H9 (cell line): ENCODE results near the gene ATP6V1G3. TPM values are rescaled to one million over a fixed set of nuclear protein-coding genes. Genes with fewer than 3 reads are reported as not detected.

Experiments used
- DNase-seq: peaks from one replicate; pipeline ENCODE4 v3.0.0-alpha.2; 2017
- H2AFZ ChIP-seq: one replicate; pipeline ENCODE4 v1.6.1; 2013; ENCODE audit warnings: mild to moderate bottlenecking, low read length, control low read depth, moderate library complexity
- H2AK5ac ChIP-seq: 2 replicates; pipeline ENCODE4 v1.6.1; 2013; ENCODE audit warnings: low read length, control low read depth, mixed read lengths; ENCODE audit not compliant: insufficient read length
- H2BK120ac ChIP-seq: one replicate; pipeline ENCODE4 v1.6.1; 2013; ENCODE audit warnings: low read depth, mild to moderate bottlenecking, low read length, control low read depth, inconsistent platforms; ENCODE audit not compliant: poor library complexity, severe bottlenecking
- H2BK12ac ChIP-seq: 2 replicates; pipeline ENCODE4 v1.6.1; 2013; ENCODE audit warnings: low read length, control low read depth, mixed read lengths, low read depth; ENCODE audit not compliant: insufficient read length
- H2BK15ac ChIP-seq: 2 replicates; pipeline ENCODE4 v1.6.1; 2013; ENCODE audit warnings: low read depth, low read length, control low read depth
- H2BK20ac ChIP-seq: one replicate; pipeline ENCODE4 v1.6.1; 2013; ENCODE audit warnings: low read depth, mild to moderate bottlenecking, low read length, control low read depth, inconsistent platforms; ENCODE audit not compliant: poor library complexity, severe bottlenecking
- H2BK5ac ChIP-seq: 2 replicates; pipeline ENCODE4 v1.6.1; 2013; ENCODE audit warnings: low read length, control low read depth, mixed read lengths; ENCODE audit not compliant: insufficient read length
- H3K14ac ChIP-seq: 2 replicates; pipeline ENCODE4 v1.6.1; 2013; ENCODE audit warnings: low read length, control low read depth; ENCODE audit not compliant: insufficient read depth
- H3K18ac ChIP-seq: 2 replicates; pipeline ENCODE4 v1.6.1; 2013; ENCODE audit warnings: low read depth, mild to moderate bottlenecking, mixed read lengths, low read length, control low read depth; ENCODE audit not compliant: insufficient read length
- H3K23ac ChIP-seq: 2 replicates; pipeline ENCODE4 v1.6.1; 2013; ENCODE audit warnings: low read length, control low read depth, mixed read lengths, low read depth; ENCODE audit not compliant: insufficient read length
- H3K23me2 ChIP-seq: 2 replicates; pipeline ENCODE4 v1.6.1; 2013; ENCODE audit warnings: low read depth, mild to moderate bottlenecking, mixed read lengths, low read length, control low read depth; ENCODE audit not compliant: insufficient read length, poor library complexity, severe bottlenecking
- H3K27ac ChIP-seq: 2 replicates; pipeline ENCODE4 v1.5.1; 2013; ENCODE audit warnings: low read length, control low read depth, mixed read lengths, low read depth; ENCODE audit not compliant: insufficient read length
- H3K27me3 ChIP-seq: 2 replicates; pipeline ENCODE4 v1.6.1; 2013; ENCODE audit warnings: low read length, control low read depth, inconsistent platforms; ENCODE audit not compliant: insufficient read depth
- H3K4ac ChIP-seq: 2 replicates; pipeline ENCODE4 v1.6.1; 2013; ENCODE audit warnings: low read depth, mild to moderate bottlenecking, control low read depth, inconsistent platforms, low read length, moderate library complexity
- H3K4me1 ChIP-seq: 2 replicates; pipeline ENCODE4 v1.6.1; 2013; ENCODE audit warnings: low read length, control low read depth, inconsistent platforms; ENCODE audit not compliant: insufficient read depth
- H3K4me2 ChIP-seq: 2 replicates; pipeline ENCODE4 v1.6.1; 2013; ENCODE audit warnings: low read length, control low read depth, mixed read lengths; ENCODE audit not compliant: insufficient read length, insufficient read depth
- H3K56ac ChIP-seq: 2 replicates; pipeline ENCODE4 v1.6.1; 2013; ENCODE audit warnings: low read depth, mild to moderate bottlenecking, mixed read lengths, low read length, control low read depth; ENCODE audit not compliant: insufficient read length
- H3K79me1 ChIP-seq: 2 replicates; pipeline ENCODE4 v1.6.1; 2013; ENCODE audit warnings: low read depth, mild to moderate bottlenecking, moderate library complexity, low read length, control low read depth, inconsistent platforms; ENCODE audit not compliant: insufficient read depth, poor library complexity, severe bottlenecking
- H3K79me2 ChIP-seq: 2 replicates; pipeline ENCODE4 v1.6.1; 2013; ENCODE audit warnings: low read length, control low read depth, inconsistent platforms; ENCODE audit not compliant: insufficient read depth
- H3K9ac ChIP-seq: 2 replicates; pipeline ENCODE4 v1.6.1; 2013; ENCODE audit warnings: low read length, control low read depth, mixed read lengths; ENCODE audit not compliant: insufficient read length; ENCODE audit errors: extremely low read depth
- H3K9me3 ChIP-seq: one replicate; pipeline ENCODE4 v1.6.1; 2013; ENCODE audit warnings: low read depth, low read length, inconsistent platforms; ENCODE audit not compliant: control insufficient read depth
- H3T11ph ChIP-seq: one replicate; pipeline ENCODE4 v1.6.1; 2013; ENCODE audit warnings: mild to moderate bottlenecking, low read length, control low read depth, inconsistent platforms
- H4K20me1 ChIP-seq: one replicate; pipeline ENCODE4 v1.6.1; 2013; ENCODE audit not compliant: control insufficient read depth, insufficient read length, insufficient read depth
- H4K5ac ChIP-seq: 2 replicates; pipeline ENCODE4 v1.6.1; 2013; ENCODE audit warnings: low read depth, mild to moderate bottlenecking, mixed read lengths, low read length, control low read depth; ENCODE audit not compliant: insufficient read length
- H4K8ac ChIP-seq: replicated peaks from 2 replicates; pipeline ENCODE4 v1.6.1; 2013; ENCODE audit warnings: low read length, control low read depth, mixed read lengths, low read depth; ENCODE audit not compliant: insufficient read length
- H4K91ac ChIP-seq: 2 replicates; pipeline ENCODE4 v1.6.1; 2013; ENCODE audit warnings: low read depth, mild to moderate bottlenecking, moderate library complexity, mixed read lengths, low read length, control low read depth; ENCODE audit not compliant: insufficient read length
- H3K27ac Mint-ChIP-seq, 3 experiments: 2 replicates in 2 of 3; 3 replicates in 1 of 3; pipeline ENCODE4 v1.8.0; 2020 to 2021; ENCODE audit warnings: mixed read lengths in 3 of 3, mild to moderate bottlenecking in 1 of 3, moderate library complexity in 1 of 3
- H3K27me3 Mint-ChIP-seq: 2 replicates; pipeline ENCODE4 v1.8.0; 2021; ENCODE audit warnings: low read depth, mild to moderate bottlenecking, moderate library complexity, mixed read lengths
- H3K36me3 Mint-ChIP-seq, 3 experiments: 2 replicates in 2 of 3; 3 replicates in 1 of 3; pipeline ENCODE4 v1.8.0; 2020 to 2021; ENCODE audit warnings: low read depth in 3 of 3, mixed read lengths in 3 of 3; ENCODE audit not compliant: insufficient read depth in 1 of 3
- H3K4me1 Mint-ChIP-seq, 2 experiments: 2 replicates each; pipeline ENCODE4 v1.8.0; 2020; ENCODE audit warnings: mixed read lengths in 2 of 2
- H3K4me3 Mint-ChIP-seq, 2 experiments: 2 replicates in 1 of 2; 3 replicates in 1 of 2; pipeline ENCODE4 v1.8.0; 2020 to 2021; ENCODE audit warnings: mild to moderate bottlenecking in 2 of 2, mixed read lengths in 2 of 2, moderate library complexity in 1 of 2
- H3K9me3 Mint-ChIP-seq, 2 experiments: 2 replicates in 1 of 2; 3 replicates in 1 of 2; pipeline ENCODE4 v1.8.0; 2020; ENCODE audit warnings: mild to moderate bottlenecking in 2 of 2, mixed read lengths in 2 of 2, moderate library complexity in 1 of 2
- WGBS: extraction: QIAGEN DNeasy Blood & Tissue Kit; methylation state at CpG from one replicate; pipeline ENCODE4 v1.1.7; 2013; ENCODE audit warnings: missing lambda C conversion rate, low lambda C conversion rate, mixed read lengths; ENCODE audit not compliant: insufficient read length; ENCODE audit errors: extremely low coverage; 5-methylcytosine and 5-hydroxymethylcytosine counted together
- total RNA-seq: library from RNA; stranded (reverse); gene quantifications from 2 replicates; pipeline ENCODE4 v1.2.1, GENCODE V29; 2021
- TF ChIP-seq, protein P1 (sequence below): fragments of 200-600 bp; sonication (generic); conservative IDR thresholded peaks from 3 replicates; pipeline ENCODE4 v1.8.0; 2021; ENCODE audit warnings: antibody characterized with exemption, mild to moderate bottlenecking

The ATP6V1G3 gene
- total RNA-seq, 1 experiment from 2014 or later = not detected

DNA sequence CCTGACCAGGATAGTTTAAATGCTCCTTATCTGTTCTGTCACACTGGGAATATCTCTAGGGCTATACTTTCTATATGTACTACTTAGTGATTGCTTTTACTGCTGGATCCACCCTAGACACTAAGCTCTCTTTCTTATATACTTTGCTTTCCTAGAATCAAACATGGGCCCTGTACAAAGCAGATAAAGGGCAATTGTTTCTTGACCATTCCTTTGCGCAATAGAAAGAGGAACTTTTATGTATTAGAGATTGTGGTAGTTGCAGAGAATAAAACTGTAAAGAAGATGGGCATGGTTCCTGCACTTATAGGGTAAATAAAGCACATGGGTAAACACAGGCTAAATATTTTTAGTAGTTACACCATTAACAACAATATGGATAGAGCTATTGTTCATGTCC, 58.8 kb downstream of the ATP6V1G3 start:
- Histone ChIP-seq H3K79me1 (no peaks in the 10 kb centered on the region), H2AFZ (no peak overlapping the region), H2BK15ac (no peak overlapping the region), H3K23me2 (no peaks in the 10 kb centered on the region), H3K4me2 (no peak overlapping the region), H3K79me2 (no peaks in the 10 kb centered on the region), H4K20me1 (no peaks in the 10 kb centered on the region), H3K27me3 (no peaks in the 10 kb centered on the region), H3K14ac (no peak overlapping the region), H2BK12ac (no peak overlapping the region), H3K4ac (no peak overlapping the region), H3K23ac (no peak overlapping the region), H2BK5ac (no peak overlapping the region), H3K18ac (no peak overlapping the region), H3K4me1 (no peaks in the 10 kb centered on the region), H4K5ac (no peak overlapping the region), H4K91ac (no peak overlapping the region), H2BK20ac (no peak overlapping the region), H3K56ac (no peak overlapping the region), H4K8ac (no peak overlapping the region), H2BK120ac (no peak overlapping the region), H3K27ac (no peak overlapping the region), H3K9me3 (no peaks in the 10 kb centered on the region), H3T11ph (no peak overlapping the region), H2AK5ac (no peak overlapping the region), H3K9ac (no peak overlapping the region)
- WGBS = no CpG with 5 or more reads among the region's 1 CpG
- DNase-seq = no peak
- H3K36me3 Mint-ChIP-seq = no peaks in the 10 kb centered on the region
- H3K27ac Mint-ChIP-seq = no peak overlapping the region
- H3K4me1 Mint-ChIP-seq = no peaks in the 10 kb centered on the region
- TF ChIP-seq, protein P1, sequence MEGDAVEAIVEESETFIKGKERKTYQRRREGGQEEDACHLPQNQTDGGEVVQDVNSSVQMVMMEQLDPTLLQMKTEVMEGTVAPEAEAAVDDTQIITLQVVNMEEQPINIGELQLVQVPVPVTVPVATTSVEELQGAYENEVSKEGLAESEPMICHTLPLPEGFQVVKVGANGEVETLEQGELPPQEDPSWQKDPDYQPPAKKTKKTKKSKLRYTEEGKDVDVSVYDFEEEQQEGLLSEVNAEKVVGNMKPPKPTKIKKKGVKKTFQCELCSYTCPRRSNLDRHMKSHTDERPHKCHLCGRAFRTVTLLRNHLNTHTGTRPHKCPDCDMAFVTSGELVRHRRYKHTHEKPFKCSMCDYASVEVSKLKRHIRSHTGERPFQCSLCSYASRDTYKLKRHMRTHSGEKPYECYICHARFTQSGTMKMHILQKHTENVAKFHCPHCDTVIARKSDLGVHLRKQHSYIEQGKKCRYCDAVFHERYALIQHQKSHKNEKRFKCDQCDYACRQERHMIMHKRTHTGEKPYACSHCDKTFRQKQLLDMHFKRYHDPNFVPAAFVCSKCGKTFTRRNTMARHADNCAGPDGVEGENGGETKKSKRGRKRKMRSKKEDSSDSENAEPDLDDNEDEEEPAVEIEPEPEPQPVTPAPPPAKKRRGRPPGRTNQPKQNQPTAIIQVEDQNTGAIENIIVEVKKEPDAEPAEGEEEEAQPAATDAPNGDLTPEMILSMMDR = no peak
- H3K9me3 Mint-ChIP-seq = no peaks in the 10 kb centered on the region
- no peaks in the 10 kb centered on the region for H3K27me3 Mint-ChIP-seq
- no peak overlapping the region for H3K4me3 Mint-ChIP-seq
